NCI-H446 (cell line): ENCODE data around the gene CAVIN1.
"Not testable (repeated sequence)": the region's sequence is repeated elsewhere in the genome, so short reads cannot be mapped to it uniquely, and the experiment has no call there.

Experiments used
- DNase-seq, 2 experiments: peaks; one replicate each; lab custom pipeline; 2025; lab: John Stamatoyannopoulos, UW

CAVIN1 gene

DNA sequence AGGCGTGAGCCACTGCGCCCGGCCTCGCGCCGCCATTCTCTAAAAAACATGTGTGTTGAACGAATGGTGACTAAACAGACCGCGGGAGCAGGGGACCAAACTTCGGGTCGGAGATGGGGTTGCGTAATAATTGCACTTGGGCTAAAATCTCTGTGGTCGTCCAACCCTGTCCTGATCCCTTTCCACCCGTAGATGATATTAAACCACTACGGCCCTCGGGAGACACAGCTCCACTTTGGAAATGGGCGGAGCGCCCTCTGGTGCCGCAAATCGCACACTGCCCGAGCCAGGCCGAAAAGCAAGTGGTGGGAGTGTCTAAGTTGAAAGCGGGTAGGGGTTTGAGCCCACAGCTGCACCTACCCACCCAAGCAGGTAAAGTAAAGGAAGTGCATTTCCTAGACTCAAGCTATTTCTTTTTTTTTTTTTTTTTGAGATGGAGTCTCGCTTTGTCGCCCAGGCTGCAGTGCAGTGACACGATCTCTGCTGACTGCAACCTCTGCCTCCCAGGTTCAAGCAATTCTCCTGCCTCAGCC, 17.0 kb downstream of the CAVIN1 start:
- DNase-seq, result peak; percentile 50 to 75

DNA sequence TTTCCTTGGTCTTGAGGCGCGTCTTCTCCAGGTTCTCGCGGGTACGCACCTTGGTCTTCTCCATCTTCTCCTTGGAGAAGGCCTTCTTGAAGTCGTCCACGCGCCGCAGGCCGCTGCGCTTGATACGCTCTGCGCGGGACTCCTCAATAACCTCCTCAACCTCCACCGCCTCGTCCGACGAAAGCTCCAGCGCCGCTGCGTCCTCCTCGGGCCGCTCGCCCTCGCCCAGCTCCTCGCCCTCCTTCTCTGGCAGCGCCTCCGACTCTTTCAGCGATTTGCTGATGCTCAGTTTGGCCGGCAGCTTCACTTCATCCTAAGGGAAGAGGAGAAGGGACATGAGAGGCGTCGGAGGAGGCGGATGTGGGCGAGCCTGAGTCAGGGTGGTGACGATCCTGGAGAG, 18.0 kb downstream of the CAVIN1 start:
- no peak for DNase-seq

DNA sequence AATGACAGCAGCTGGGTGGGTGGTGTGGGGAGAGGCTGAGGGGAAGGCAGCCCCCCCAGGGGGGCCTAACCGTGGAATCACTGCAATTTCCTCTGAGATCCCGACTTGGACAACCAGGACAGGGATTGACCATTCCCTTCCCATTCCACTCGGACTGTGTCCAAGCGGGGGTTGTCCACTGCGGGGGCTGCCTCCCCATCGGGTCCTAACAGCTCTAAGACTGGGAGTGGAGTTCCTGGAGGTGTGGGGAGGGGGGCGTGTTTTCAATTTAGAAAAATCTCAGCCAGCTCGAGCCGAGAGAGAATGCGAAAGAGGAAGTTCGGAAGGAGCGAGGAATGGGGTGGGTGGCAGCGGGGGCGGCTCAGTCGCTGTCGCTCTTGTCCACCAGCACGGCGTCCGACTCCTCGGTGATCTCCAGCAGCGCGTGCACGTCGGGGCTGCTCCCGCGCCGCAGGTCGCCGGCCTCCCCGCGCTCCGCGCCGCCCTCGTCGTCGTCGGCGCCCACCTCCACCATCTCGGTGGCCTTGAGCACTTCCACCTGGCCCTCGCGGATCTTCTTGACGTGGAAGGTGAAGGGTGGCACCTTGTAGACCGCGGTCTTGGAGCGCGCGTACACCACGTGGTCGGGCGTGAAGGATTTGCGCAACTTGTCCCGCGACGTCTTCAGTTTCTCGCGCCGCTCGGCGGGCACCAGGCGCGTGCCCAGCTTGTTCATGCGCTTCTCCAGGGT, 18.6 kb downstream of the CAVIN1 start:
- DNase-seq, result no peak

DNA sequence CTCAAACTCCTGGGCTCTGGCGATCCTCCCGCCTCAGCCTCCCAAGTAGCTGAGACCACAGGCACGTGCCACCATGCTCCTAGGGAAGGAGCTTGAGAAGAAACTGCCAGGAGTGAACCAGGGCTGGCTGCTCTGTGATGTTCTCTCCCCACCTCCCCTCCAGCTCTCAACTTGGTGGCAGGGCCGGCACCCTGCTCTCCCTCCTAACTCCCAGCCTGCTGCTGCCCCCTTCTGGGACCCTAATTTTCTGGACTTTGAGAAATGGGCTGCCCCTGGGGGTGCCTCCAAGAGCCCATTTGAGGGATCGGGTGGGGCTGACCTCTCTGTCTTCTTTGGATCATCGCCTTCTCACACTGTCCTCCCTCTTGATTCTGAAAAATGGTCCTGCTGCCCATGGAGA, 19.9 kb downstream of the CAVIN1 start:
- no peak for DNase-seq

DNA sequence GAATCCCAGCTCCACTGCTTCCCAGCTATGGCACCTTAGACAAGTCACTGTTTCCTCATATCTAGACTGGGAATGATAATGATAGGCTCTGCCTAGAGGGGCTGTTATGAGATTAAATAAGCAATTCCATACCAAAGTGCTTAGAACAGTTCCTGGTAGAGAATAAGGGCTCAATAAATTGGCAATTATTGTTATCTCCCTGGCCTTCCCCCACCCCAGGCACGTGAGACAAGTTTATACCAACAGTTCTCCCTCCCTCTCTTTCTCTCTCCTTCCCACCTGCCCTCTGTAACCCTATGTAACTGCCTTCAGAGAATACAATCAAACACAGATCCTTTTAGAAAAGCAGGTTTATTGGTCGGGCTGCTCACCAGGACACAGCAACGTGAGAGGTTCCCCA, 20.9 kb downstream of the CAVIN1 start:
- DNase-seq, result no peak

DNA sequence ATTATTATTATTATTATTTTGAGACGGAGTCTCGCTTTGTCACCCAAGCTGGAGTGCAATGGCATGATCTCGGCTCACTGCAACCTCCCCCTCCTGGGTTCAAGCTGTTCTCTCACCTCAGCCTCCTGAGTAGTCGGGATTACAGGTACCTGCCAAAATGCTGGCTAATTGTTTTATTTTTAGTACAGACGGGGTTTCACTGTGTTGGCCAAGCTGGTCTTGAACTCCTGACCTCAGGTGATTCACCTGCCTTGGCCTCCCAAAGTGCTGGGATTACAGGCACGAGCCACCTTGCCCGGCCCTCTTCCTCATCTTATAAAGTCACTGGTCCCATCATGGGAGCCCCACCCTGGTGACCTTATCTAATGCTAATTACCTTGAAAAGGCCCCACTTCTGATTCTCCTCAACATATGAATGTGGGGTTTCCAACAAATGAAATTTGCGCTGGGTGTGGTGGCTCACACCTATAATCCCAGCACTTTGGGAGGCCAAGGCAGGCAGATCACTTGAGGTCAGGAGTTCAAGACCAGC, 22.1 kb downstream of the CAVIN1 start:
- not testable (repeated sequence) for DNase-seq

DNA sequence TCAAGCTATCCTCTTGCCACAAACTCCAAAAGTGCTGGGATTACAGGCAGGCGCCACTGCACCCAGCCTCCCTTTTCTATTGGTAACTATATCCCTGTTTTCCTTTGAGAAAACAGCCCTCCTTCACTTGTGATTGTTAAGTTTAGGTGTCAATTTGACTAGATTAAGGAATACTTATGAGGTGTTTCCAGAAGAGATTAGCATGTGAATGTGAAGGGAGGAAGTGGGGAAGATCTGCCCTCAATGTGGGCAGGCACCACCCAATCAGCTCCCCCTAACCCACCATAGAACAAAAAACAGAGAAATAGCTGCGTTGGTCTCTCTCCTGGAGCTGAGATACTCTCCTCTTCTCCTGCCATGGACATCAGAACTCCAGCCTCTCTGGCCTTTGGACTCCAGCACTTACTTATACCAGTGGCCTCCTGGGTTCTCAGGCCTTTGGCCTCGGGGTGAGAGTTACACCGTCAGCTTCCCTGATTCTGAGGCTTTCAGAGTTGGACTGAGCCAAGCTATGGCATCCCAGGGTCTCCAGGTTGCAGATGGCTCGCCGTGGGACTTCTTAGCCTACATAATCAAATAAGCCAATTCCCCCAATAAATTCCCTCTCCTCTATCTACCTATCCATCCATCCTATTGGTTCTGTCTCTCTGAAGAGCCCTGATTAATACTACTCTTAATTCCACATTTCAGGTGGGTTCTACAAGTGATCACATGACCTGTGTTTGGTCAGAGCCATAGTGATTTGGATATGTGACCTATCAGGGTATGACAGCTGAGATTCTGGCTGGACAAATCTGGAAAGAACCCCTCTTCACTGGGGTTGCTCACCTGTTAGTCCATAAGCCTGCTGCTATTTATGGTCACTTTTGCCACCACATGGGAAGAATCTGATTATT, 22.9 kb downstream of the CAVIN1 start:
- DNase-seq, result no peak

DNA sequence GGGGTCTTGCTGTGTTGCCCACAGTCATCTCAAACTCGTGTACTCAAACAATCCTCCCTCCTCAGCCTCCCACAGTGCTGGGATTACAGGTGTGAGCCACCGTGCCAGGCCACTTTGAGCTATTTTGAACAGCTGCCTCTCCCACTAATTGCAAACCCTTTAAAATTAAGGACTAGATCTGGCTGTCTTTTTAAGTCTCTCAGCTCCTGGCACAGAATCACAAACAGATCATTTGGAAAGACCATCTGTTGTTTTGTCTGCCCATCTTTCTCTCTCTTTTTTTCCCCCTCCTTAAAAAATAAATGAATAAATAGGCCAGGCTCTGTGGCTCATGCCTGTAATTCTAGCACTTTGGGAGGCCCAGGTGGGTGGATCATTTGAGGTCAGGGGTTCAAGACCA, 23.9 kb downstream of the CAVIN1 start:
- peak; percentile 36 to 84 for DNase-seq

DNA sequence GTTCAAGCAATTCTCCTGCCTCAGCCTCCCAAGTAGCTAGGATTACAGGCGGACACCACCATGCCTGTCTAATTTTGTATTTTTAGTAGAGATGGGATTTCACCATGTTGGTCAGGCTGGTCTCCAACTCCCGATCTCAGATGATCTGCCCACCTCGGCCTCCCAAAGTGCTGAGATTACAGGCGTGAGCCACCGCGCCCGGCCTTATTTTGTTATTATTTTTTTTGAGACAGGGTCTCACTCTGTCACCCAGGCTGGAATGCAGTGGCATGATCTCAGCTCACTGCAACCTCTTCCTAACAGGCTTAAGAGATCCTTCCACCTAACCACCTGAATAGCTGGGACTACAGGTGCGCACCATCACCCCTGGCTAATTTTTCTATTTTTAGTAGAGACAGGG, 27.5 kb downstream of the CAVIN1 start:
- DNase-seq, result not testable (repeated sequence)

DNA sequence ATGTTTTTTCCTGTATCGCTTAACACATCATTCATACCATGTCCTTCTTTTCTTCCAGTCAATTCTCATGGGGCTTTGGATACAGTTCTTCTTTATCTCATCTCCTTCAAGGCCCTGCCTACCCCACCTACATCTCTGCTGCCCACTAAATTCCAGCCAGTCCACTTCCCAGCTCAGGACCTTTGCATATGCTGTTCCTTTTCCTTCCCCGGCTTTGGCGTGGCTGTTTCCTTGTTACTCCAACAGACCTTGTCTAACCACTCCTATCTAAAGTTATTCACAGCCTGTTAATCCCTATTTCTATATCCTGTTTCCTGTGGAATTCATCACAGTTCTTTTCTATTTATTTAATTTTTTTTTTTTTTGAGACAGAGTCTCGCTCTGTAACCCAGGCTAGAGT, 28.2 kb downstream of the CAVIN1 start:
- DNase-seq, result no peak

DNA sequence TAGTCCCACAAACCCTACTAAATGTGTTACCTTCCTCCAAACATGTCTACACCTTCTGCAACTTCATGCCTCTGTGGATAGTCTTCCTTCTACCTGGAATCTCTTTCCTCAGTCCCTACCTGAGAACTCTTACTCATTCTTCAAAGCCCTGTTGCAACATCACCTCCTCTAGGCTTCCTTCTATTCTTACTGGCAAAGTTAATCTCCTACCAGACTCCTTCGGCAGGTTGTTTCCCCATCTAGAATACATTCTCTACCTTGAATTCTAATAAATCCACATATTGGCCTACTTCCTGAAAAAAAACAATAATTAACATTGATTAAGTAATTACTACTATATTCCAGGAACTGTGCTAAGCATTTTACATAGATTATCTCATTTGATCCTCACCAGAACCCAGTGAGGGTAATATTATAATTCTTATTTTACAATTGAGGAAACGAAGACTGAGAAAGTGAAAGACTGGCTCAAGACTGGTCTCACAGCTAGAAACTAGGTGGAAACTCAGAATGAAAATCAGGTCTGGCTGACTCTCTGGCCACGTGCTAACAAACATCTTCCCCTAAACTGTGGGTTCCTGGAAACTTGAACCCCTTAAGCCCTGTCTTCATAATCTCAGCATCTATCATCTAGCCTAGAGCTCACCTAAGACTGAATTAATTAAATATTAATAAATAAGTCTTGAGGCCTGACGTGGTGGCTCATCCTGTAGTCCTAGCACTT, 30.2 kb downstream of the CAVIN1 start:
- no peak for DNase-seq

DNA sequence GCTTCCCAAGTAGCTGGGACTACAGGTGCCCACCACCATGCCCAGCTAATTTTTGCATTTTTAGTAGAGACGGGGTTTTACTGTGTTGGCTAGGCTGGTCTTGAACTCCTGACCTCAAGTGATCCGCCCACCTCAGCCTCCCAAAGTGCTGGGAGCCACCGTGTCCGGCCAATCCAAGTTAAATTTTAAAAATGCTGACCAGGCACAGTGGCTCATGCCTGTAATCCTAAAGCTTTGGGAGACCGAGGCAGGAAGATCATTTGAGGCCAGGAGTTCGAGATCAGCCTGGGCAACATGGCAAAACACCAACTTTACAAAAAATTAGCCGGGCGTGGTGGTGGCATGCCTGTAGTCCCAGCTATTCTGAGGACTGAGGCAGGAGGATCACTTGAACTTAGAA, 31.6 kb downstream of the CAVIN1 start:
- not testable (repeated sequence) for DNase-seq

DNA sequence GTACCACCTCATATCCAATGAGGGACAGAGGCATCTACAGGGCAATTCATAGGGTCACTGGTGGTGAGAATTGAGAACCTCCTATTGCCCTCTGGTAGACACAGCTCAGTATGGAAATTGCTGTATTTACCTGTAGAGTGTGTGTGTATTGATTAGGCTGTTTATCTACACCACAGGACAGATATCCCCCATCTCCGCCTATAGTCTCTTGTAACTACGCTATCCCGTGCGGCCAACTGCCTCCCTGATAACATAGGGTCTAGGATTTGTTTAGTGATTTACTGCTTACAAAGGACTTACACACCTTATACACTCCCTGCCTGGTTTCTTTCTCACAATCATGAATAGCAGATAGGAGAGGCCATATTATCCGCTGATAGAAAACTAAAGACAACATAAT, 33.2 kb downstream of the CAVIN1 start:
- DNase-seq, result no peak

DNA sequence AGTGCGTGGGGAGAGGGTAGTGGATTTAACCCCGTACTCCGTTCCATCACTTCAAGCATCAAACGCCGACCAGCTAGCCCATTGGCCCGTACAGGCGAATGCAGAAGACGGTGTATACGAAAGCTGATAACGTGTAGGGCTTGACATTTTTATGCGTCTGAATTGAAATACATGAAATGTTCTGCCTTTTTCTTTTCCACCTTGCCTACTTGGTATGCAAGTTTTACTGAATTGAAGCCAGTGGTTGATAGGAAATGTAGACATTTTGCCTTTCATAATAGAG, 34.0 kb downstream of the CAVIN1 start:
- no peak for DNase-seq

DNA sequence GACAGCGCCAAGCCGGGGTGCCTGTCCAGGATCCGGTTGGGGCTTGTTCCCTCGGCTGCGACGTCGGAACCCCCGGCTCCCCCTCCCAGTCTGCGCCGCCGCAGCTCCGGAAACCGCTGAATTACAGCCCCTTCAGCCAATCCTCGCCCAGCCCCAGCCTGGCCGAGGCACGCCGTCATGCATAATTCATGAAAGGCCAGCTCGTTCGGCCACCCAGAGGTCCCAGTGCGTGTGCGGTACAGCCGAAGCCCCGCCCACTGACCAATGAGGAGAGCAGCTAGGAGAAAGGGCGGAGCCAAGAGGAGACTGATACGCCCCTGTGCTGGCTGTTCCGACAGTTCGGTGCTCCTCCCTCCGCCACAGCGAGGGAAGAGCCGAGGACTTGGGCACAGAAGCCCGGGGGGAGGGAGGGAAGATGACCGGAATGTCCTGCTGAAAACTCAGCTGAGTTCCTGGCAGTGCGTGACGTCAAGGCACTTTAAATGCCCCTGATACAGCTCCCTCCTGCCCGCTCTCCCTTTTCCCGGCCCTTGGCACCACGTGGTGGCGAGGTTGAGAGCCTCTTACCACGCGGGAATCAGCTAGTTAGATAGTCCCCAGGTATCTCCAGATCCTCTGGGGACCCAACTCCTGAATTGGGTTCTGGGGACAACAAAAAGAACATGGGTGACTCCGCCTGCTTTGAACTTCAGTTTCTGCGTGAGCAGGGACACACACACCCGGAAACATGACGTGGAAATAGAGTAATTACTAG, 34.5 kb downstream of the CAVIN1 start, which contains the start of gene STAT3:
STAT3 (minus strand) TSS at position 62 of the 754 bp plus-strand sequence. CDS start 39,926 bp downstream, outside the sequence.
- DNase-seq, result peak; percentile 99 to 100

DNA sequence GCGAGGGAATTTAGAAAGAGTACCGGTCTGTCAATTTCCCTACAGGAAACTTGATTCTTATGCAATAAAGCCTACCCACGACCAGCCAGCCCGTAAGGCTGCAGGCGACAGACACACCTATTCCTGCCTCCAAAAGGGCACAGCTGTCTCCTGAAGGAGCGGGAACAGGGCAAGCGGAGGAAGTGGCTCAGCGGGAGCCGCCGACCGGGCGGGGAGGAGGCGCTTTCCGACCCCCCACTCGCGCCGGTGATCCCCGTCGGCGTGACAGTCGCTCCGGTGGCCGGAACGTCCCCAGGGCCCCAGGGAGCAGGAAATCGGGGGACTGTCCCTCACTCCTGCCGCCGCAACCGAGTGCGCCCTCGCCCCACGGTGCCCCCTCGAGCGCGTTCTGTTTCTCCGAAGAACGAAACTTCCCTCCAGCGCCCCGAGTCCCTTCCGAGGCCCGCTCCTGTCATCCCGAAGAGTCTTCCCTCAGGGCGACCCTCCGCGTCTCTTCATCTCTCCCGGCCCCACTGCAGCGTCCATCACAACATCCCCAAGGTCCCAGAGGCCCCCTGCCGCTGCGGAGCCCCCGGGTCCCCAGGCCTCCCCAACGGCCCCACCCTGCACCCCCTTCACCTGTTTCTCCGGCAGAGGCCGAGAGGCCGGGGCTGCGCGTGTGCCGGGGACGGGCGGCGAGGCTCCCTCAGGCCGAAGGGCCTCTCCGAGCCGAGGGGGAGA, 35.2 kb downstream of the CAVIN1 start:
- no peak for DNase-seq

DNA sequence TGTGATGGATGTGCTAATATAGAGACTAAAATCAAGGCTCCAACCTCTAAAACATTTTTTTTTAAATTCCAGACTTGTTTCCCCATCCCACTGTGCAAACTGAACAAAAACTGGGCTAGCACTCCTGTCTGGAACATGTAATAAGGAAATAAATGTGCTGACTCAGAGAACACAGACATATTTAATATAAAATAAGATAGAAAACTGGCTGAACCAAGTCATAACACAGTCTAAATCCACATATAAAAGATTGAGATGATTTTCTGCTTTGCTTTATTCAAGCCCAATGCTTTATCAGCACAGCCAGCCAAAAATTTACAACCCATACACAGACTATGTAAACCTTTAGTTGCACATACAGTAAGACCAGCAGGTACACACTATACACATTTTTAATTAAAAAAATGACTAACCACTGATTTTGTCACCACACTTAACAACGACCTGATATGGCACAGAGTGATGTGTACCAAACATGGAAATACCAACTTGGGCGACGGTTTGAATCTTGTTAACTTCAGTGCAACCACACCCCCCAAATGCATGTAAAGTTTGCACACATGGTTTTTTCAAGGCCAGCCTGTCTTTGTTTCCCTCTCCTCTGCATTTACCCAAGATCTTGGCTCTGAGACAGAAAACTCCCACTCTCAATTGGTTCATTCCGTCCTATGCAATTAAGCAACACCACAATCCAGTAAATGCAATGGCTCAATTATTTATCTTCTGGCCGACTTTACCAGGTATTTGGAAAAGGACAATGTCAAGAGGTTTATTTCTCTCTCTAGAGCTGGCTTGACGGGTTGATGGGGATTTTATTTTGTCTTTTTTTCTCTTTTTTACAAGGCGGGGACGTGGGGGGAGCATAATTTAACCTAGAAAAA, 36.0 kb downstream of the CAVIN1 start:
- DNase-seq, result no peak

DNA sequence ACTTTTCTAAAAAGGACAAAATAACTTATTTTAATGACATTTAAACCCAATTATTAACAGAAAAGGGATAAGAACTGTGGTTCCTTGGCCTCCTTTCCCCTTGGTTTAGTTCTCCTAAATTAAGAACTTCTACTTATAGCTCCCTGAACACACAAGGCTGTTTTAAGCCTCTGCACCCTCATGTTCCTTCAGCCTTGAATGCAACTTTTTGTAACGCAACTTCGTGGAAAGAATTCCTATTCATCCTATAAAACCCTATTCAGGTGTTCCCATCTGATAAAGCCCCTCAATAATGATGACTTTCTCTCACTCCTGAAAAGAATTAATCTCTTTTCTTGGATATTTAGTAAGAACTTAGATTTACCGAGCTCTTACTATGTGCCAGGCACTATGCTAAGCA, 41.2 kb downstream of the CAVIN1 start:
- no peak for DNase-seq

DNA sequence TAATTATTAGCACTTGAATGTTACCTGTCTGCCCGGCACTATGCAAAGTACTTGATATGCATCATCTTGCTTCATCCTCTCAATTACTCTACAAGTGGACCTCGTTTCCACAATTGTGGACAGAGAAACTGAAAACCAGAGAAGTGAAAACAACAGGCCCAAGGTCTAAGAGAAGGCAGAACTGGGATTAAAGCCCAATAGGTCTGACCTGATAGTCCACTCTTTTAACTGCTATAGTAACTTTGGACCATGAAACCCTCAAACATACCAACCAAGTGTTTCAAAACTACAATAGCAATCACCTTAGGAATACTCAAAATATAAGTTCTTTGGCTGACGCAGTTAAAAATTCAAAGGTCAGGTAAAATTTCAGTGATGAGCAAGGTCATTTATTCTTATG, 42.1 kb downstream of the CAVIN1 start:
- DNase-seq, result no peak
